Measurements from ENCODE around the gene ACSL1.

DNA sequence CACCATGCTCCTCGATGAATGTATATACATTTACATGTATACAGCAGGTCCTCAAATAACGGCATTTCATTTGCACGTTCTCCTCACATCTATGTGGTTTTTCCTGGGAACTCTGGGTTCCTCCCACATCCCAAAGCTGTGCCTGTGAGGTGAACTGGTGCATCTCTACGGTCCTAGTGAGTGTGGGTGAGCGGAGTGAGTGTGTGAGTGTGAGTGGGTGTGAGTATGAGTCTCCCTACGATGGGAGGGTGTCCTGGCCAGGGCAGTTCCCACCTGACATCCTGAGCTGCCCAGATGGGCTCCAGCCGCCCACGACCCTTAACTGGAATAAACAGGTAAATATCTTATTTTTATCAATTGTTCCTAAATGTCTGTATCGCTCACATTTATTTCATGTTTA, 40.0 kb downstream of the ACSL1 start:
- TF ChIP-seq CTCF (IDR thresholded peaks at IDR 0.05; ENCODE audit: insufficient read depth, low read length): no peak
- TF ChIP-seq, protein P1, sequence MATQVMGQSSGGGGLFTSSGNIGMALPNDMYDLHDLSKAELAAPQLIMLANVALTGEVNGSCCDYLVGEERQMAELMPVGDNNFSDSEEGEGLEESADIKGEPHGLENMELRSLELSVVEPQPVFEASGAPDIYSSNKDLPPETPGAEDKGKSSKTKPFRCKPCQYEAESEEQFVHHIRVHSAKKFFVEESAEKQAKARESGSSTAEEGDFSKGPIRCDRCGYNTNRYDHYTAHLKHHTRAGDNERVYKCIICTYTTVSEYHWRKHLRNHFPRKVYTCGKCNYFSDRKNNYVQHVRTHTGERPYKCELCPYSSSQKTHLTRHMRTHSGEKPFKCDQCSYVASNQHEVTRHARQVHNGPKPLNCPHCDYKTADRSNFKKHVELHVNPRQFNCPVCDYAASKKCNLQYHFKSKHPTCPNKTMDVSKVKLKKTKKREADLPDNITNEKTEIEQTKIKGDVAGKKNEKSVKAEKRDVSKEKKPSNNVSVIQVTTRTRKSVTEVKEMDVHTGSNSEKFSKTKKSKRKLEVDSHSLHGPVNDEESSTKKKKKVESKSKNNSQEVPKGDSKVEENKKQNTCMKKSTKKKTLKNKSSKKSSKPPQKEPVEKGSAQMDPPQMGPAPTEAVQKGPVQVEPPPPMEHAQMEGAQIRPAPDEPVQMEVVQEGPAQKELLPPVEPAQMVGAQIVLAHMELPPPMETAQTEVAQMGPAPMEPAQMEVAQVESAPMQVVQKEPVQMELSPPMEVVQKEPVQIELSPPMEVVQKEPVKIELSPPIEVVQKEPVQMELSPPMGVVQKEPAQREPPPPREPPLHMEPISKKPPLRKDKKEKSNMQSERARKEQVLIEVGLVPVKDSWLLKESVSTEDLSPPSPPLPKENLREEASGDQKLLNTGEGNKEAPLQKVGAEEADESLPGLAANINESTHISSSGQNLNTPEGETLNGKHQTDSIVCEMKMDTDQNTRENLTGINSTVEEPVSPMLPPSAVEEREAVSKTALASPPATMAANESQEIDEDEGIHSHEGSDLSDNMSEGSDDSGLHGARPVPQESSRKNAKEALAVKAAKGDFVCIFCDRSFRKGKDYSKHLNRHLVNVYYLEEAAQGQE (IDR thresholded peaks at IDR 0.05; ENCODE audit: insufficient replicate concordance, low read depth): no peak

Measured in HL-60 (cell line).